HG03558 (cell line): Measurements from ENCODE around the gene ZBTB20.

Experiments used
- ATAC-seq: cut with Tn5 transposase; IDR thresholded peaks from one replicate; pipeline ENCODE4 v1.9.1; 2021; ENCODE audit warnings: moderate number of reproducible peaks; ENCODE audit not compliant: unreplicated experiment; ENCODE audit errors: extremely low read depth

ZBTB20 gene

GRCh38 chr3:115040246-115040645, 106.8 kb downstream of the ZBTB20 start:
- ATAC-seq, result no peak

- ATAC-seq, result no peak
Observed at GRCh38 chr3:115038817-115039216, 108.3 kb downstream of the ZBTB20 start.

- no peak for ATAC-seq
Observed at GRCh38 chr3:115022835-115023398, 124.2 kb downstream of the ZBTB20 start.

GRCh38 chr3:115022199-115022598, 124.9 kb downstream of the ZBTB20 start:
- no peak for ATAC-seq

- no peak for ATAC-seq
Observed at GRCh38 chr3:115021061-115021460, 126.0 kb downstream of the ZBTB20 start.

- ATAC-seq, result no peak
Observed at GRCh38 chr3:115019900-115020299, 127.2 kb downstream of the ZBTB20 start.

- ATAC-seq, result no peak
Observed at GRCh38 chr3:115018694-115019093, 128.4 kb downstream of the ZBTB20 start.

- no peak for ATAC-seq
Observed at GRCh38 chr3:115007966-115008365, 139.1 kb downstream of the ZBTB20 start.

GRCh38 chr3:115004201-115005140, 142.6 kb downstream of the ZBTB20 start:
- no peak for ATAC-seq

GRCh38 chr3:114998971-114999579, 148.0 kb downstream of the ZBTB20 start:
- no peak for ATAC-seq

- ATAC-seq, result no peak
Observed at GRCh38 chr3:114994554-114995341, 152.3 kb downstream of the ZBTB20 start.

GRCh38 chr3:114985776-114986175, 161.3 kb downstream of the ZBTB20 start:
- no peak for ATAC-seq

- ATAC-seq, result no peak
Observed at GRCh38 chr3:114983248-114983647, 163.8 kb downstream of the ZBTB20 start.

GRCh38 chr3:114974387-114974786, 172.7 kb downstream of the ZBTB20 start:
- ATAC-seq, result peak; percentile 93

- ATAC-seq, result no peak
Observed at GRCh38 chr3:114973536-114973935, 173.6 kb downstream of the ZBTB20 start.

GRCh38 chr3:114967168-114967567, 179.9 kb downstream of the ZBTB20 start:
- no peak for ATAC-seq

- ATAC-seq, result no peak
Observed at GRCh38 chr3:114962189-114962588, 184.9 kb downstream of the ZBTB20 start.

- ATAC-seq, result no peak
Observed at GRCh38 chr3:114958930-114959329, 188.2 kb downstream of the ZBTB20 start.

- ATAC-seq, result no peak
Observed at GRCh38 chr3:114953800-114954199, 193.3 kb downstream of the ZBTB20 start.

GRCh38 chr3:114953215-114953799, 193.8 kb downstream of the ZBTB20 start:
- ATAC-seq, result no peak
